ENCODE measurements around the gene TMEM88.

TMEM88 gene

DNA sequence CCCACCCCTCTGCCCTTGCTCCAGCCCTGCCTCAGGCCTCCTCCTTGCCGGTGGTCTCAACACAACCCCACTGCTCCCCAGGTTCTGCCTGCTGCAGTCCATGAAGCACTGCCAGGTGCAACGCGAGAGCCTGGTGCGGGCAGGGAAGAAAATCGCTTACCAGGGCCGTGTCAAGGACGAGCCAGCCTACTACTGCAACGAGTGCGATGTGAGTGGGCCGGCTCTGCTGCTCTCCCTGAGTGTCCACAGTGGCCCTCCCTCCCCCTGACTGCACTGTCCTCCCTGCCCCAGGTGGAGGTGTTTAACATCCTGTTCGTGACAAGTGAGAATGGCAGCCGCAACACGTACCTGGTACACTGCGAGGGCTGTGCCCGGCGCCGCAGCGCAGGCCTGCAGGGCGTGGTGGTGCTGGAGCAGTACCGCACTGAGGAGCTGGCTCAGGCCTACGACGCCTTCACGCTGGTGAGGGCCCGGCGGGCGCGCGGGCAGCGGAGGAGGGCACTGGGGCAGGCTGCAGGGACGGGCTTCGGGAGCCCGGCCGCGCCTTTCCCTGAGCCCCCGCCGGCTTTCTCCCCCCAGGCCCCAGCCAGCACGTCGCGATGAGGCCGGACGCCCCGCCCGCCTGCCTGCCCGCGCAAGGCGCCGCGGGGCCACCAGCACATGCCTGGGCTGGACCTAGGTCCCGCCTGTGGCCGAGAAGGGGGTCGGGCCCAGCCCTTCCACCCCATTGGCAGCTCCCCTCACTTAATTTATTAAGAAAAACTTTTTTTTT, 1.8 kb upstream of the TMEM88 start:
- TF ChIP-seq REST (IDR thresholded peaks at IDR 0.05; ENCODE audit: insufficient read depth in 1 of 2, low read depth in 2 of 2, low read length in 2 of 2) (no peak), FOXP2 (optimal IDR thresholded peaks at IDR 0.05; ENCODE audit: borderline replicate concordance, extremely low read depth, extremely low read length, insufficient read depth) (no peak), TAF1 (IDR thresholded peaks at IDR 0.05; ENCODE audit: borderline replicate concordance, insufficient read depth, low read length) (no peak)

- no peak for TF ChIP-seq TAF1 (IDR thresholded peaks at IDR 0.05; ENCODE audit: borderline replicate concordance, insufficient read depth, low read length)
- no peak for TF ChIP-seq POLR2AphosphoS5 (IDR thresholded peaks at IDR 0.05; ENCODE audit: low read depth, low read length)
- TF ChIP-seq REST (IDR thresholded peaks at IDR 0.05; ENCODE audit: insufficient read depth in 1 of 2, low read depth in 2 of 2, low read length in 2 of 2): no peak
- no peak for TF ChIP-seq FOXP2 (optimal IDR thresholded peaks at IDR 0.05; ENCODE audit: borderline replicate concordance, extremely low read depth, extremely low read length, insufficient read depth)
- TF ChIP-seq SIN3A (IDR thresholded peaks at IDR 0.05; ENCODE audit: borderline replicate concordance, insufficient read depth, low read length): no peak
These were observed 1.2 kb upstream of the TMEM88 start for GRCh38 chr17:7853691-7854038.

- TF ChIP-seq SIN3A (IDR thresholded peaks at IDR 0.05; ENCODE audit: borderline replicate concordance, insufficient read depth, low read length) (no peak), POLR2AphosphoS5 (IDR thresholded peaks at IDR 0.05; ENCODE audit: low read depth, low read length) (no peak), FOXP2 (optimal IDR thresholded peaks at IDR 0.05; ENCODE audit: borderline replicate concordance, extremely low read depth, extremely low read length, insufficient read depth) (no peak), REST (IDR thresholded peaks at IDR 0.05; ENCODE audit: insufficient read depth in 1 of 2, low read depth in 2 of 2, low read length in 2 of 2) (no peak), TAF1 (IDR thresholded peaks at IDR 0.05; ENCODE audit: borderline replicate concordance, insufficient read depth, low read length) (no peak)
These were observed 638 bp upstream of the TMEM88 start for GRCh38 chr17:7854078-7854777.

- TF ChIP-seq SIN3A (IDR thresholded peaks at IDR 0.05; ENCODE audit: borderline replicate concordance, insufficient read depth, low read length) (no peak), TAF1 (IDR thresholded peaks at IDR 0.05; ENCODE audit: borderline replicate concordance, insufficient read depth, low read length) (peak; percentile 35; the same call in 1 of the 2 replicates)
These were observed 769 bp downstream of the TMEM88 start for GRCh38 chr17:7855660-7856010.

DNA sequence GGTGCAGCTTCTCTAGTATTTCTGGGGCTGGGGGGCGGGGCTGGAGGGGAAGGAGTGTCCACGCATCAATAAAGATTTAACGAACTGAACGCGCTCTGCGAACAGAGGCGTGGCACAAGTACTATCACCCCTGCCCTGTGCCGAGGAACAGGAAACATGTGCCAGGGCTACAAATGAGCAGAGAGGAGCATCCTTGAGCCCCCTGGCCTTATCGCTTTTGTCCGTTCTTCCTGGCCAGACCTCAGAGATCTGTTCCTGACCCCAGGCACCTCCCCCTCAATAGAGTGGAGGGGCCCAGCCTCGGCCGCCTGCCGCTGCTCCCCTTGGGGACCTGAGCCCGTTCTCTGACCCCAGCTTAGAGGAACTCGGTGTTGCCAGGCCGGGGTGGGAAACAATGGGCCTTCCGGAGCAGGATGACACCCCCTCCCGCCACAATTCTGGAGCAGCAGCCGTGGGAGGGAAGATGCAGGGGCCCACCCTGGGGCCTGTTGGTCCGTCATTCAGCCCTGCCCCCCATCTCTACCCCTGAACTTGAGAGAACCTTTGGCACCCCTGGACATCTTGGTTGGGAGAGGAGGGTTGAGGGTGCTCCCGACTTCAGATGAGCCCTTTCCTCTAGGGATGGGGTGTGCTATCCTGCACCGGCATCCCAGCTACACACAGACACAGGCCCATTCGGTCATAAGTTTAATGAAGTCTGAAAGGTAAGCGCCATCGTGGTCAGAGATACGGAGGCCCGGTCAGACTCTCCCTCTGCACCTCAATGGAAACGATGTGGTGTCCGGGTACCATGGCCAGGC, 1.3 kb downstream of the TMEM88 start:
- TF ChIP-seq POLR2AphosphoS5 (IDR thresholded peaks at IDR 0.05; ENCODE audit: low read depth, low read length) (0 out of 2 replicates have a peak, but pooled peaks have one; percentile 39), FOXP2 (optimal IDR thresholded peaks at IDR 0.05; ENCODE audit: borderline replicate concordance, extremely low read depth, extremely low read length, insufficient read depth) (no peak), SIN3A (IDR thresholded peaks at IDR 0.05; ENCODE audit: borderline replicate concordance, insufficient read depth, low read length) (0 out of 2 replicates have a peak, but pooled peaks have one; percentile 55), REST (IDR thresholded peaks at IDR 0.05; ENCODE audit: insufficient read depth in 1 of 2, low read depth in 2 of 2, low read length in 2 of 2) (peak in 1 of 2 experiments; percentile 51; a peak in 1 of 4 replicates), TAF1 (IDR thresholded peaks at IDR 0.05; ENCODE audit: borderline replicate concordance, insufficient read depth, low read length) (peak; percentile 35; the same call in 1 of the 2 replicates)

Data from PFSK-1 (cell line).